Prostate gland (tissue), 2 donors: Measurements from ENCODE around the gene THNSL1.
"Not testable (repeated sequence)": the region's sequence is repeated elsewhere in the genome, so short reads cannot be mapped to it uniquely, and the experiment has no call there.

Source experiments
- CTCF ChIP-seq, 4 experiments: fragments of 200-600 bp in 2 of 4; fragments of 450-650 bp in 2 of 4; sonication (generic) in 2 of 4; IDR thresholded peaks; 1 replicate in 3 of 4; 2 replicates in 1 of 4; pipeline ENCODE4 v1.5.1; 2016 to 2019; ENCODE audit warnings: antibody characterized with exemption in 4 of 4, mild to moderate bottlenecking in 2 of 4, moderate library complexity in 2 of 4
- POLR2A ChIP-seq: fragments of 450-650 bp; IDR thresholded peaks from one replicate; pipeline ENCODE4 v1.6.1; 2016; ENCODE audit warnings: antibody characterized with exemption, mild to moderate bottlenecking
- POLR2AphosphoS5 ChIP-seq: sonication (generic); formaldehyde crosslinking; IDR thresholded peaks from one replicate; pipeline ENCODE4 v1.6.1; 2017; ENCODE audit warnings: antibody characterized with exemption

- TF ChIP-seq POLR2A; CTCF (IDR thresholded peaks at IDR 0.05); POLR2AphosphoS5: not testable (repeated sequence)
Measured at GRCh38 chr10:24968951-24969350, 47.5 kb upstream of the THNSL1 start.
